HepG2 (cell line): ENCODE data around the gene SMC1B.

ENCODE experiments used
- ARNT ChIP-seq: fragments of 450-650 bp; IDR thresholded peaks from 2 replicates; pipeline ENCODE4 v1.6.1; 2017
- CEBPB ChIP-seq: IDR thresholded peaks from 2 replicates; pipeline ENCODE4 v1.6.1; 2011; ENCODE audit warnings: low read depth, low read length, improper control_type of control experiment, borderline replicate concordance
- IKZF1 ChIP-seq: fragments of 450-650 bp; IDR thresholded peaks from 2 replicates; pipeline ENCODE4 v1.7.1; 2016
- POLR2A ChIP-seq, 2 experiments: IDR thresholded peaks; 2 replicates each; pipeline ENCODE4 v1.6.1; 2011; ENCODE audit warnings: low read depth in 2 of 2, low read length in 2 of 2, mild to moderate bottlenecking in 1 of 2, moderate library complexity in 1 of 2; ENCODE audit not compliant: insufficient read depth in 1 of 2
- RXRA ChIP-seq: sonication (generic); formaldehyde crosslinking; IDR thresholded peaks from 2 replicates; pipeline ENCODE4 v1.5.1; 2020; ENCODE audit warnings: missing genetic modification reagents
- SP140L ChIP-seq: sonication (generic); formaldehyde crosslinking; IDR thresholded peaks from 2 replicates; pipeline ENCODE4 v1.4.0; 2020; ENCODE audit warnings: missing genetic modification reagents, borderline replicate concordance
- ZFP41 ChIP-seq: sonication (generic); formaldehyde crosslinking; IDR thresholded peaks from 2 replicates; pipeline ENCODE4 v1.4.0; 2020; ENCODE audit warnings: mild to moderate bottlenecking, missing genetic modification reagents, borderline replicate concordance
- ZNF329 ChIP-seq: sonication (generic); formaldehyde crosslinking; IDR thresholded peaks from 2 replicates; pipeline ENCODE4 v1.9.0; 2021; ENCODE audit warnings: low read depth, mild to moderate bottlenecking, missing genetic modification reagents
- TF ChIP-seq, protein P1 (sequence below): sonication (generic); formaldehyde crosslinking; IDR thresholded peaks from 2 replicates; pipeline ENCODE4 v1.4.0; 2020; ENCODE audit warnings: missing genetic modification reagents
- TF ChIP-seq, protein P2 (sequence below), 2 experiments: IDR thresholded peaks; 2 replicates each; pipeline ENCODE4 v1.6.1; 2011 to 2012; ENCODE audit warnings: low read length in 2 of 2, borderline replicate concordance in 1 of 2, low read depth in 1 of 2, mild to moderate bottlenecking in 1 of 2, moderate library complexity in 1 of 2
- TF ChIP-seq, protein P3 (sequence below): sonication (generic); formaldehyde crosslinking; IDR thresholded peaks from 2 replicates; pipeline ENCODE4 v1.5.0; 2020; ENCODE audit warnings: mild to moderate bottlenecking, missing genetic modification reagents, moderate library complexity
- TF ChIP-seq, protein P4 (sequence below): sonication (generic); formaldehyde crosslinking; IDR thresholded peaks from 2 replicates; pipeline ENCODE4 v1.4.0; 2020; ENCODE audit warnings: low read depth, mild to moderate bottlenecking, missing genetic modification reagents
- TF ChIP-seq, protein P5 (sequence below): sonication (generic); formaldehyde crosslinking; IDR thresholded peaks from 2 replicates; pipeline ENCODE4 v1.5.0; 2020; ENCODE audit warnings: missing genetic modification reagents

DNA sequence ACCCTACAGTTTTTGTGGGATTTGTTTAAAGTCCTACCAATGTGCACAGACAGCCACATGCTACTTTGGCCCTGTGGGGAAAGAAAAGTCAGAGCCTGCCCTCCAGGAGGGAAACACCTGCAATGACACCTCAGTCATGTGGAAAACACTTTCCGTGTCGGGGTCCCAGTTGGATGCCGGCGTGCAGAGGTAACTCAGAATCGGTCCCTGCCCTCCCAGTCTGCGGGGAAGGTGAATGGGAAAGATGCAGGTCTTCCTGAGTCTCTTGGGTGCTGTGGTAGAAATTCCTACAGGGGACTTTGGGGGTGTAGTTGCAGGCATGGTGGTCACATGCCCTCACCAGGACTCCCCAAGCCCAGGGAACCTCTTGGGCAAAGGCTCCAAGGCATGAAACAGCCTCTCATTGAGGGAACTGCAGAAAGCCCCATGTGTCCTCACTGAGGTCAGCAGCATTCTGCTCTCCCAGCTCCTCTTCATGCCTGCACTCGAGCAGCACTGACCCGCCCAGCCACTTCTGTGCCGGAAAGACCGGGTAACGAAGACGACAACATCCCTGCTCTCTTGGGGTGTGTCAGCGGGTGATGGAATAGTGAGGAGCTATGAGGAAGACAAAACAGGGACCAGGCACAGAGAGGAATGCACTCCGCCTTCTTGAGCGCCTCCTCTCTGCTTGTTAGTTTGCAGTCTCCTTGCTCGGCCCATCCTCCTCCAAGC lies 4.8 kb upstream of the SMC1B start:
- TF ChIP-seq POLR2A (IDR thresholded peaks at IDR 0.05; ENCODE audit: insufficient read depth in 1 of 2, low read depth in 2 of 2, low read length in 2 of 2) (no peak), ZFP41 (CRISPR knock-in tag) (no peak), ARNT (no peak), IKZF1 (no peak), SP140L (CRISPR knock-in tag) (no peak), ZNF329 (CRISPR knock-in tag) (no peak), RXRA (CRISPR knock-in tag) (no peak), CEBPB (no peak)
- TF ChIP-seq, protein P1, sequence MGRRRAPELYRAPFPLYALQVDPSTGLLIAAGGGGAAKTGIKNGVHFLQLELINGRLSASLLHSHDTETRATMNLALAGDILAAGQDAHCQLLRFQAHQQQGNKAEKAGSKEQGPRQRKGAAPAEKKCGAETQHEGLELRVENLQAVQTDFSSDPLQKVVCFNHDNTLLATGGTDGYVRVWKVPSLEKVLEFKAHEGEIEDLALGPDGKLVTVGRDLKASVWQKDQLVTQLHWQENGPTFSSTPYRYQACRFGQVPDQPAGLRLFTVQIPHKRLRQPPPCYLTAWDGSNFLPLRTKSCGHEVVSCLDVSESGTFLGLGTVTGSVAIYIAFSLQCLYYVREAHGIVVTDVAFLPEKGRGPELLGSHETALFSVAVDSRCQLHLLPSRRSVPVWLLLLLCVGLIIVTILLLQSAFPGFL (CRISPR knock-in tag) = no peak
- TF ChIP-seq, protein P2, sequence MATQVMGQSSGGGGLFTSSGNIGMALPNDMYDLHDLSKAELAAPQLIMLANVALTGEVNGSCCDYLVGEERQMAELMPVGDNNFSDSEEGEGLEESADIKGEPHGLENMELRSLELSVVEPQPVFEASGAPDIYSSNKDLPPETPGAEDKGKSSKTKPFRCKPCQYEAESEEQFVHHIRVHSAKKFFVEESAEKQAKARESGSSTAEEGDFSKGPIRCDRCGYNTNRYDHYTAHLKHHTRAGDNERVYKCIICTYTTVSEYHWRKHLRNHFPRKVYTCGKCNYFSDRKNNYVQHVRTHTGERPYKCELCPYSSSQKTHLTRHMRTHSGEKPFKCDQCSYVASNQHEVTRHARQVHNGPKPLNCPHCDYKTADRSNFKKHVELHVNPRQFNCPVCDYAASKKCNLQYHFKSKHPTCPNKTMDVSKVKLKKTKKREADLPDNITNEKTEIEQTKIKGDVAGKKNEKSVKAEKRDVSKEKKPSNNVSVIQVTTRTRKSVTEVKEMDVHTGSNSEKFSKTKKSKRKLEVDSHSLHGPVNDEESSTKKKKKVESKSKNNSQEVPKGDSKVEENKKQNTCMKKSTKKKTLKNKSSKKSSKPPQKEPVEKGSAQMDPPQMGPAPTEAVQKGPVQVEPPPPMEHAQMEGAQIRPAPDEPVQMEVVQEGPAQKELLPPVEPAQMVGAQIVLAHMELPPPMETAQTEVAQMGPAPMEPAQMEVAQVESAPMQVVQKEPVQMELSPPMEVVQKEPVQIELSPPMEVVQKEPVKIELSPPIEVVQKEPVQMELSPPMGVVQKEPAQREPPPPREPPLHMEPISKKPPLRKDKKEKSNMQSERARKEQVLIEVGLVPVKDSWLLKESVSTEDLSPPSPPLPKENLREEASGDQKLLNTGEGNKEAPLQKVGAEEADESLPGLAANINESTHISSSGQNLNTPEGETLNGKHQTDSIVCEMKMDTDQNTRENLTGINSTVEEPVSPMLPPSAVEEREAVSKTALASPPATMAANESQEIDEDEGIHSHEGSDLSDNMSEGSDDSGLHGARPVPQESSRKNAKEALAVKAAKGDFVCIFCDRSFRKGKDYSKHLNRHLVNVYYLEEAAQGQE (IDR thresholded peaks at IDR 0.05; ENCODE audit: borderline replicate concordance in 1 of 2, low read depth in 1 of 2, low read length in 2 of 2) = no peak
- TF ChIP-seq, protein P3, sequence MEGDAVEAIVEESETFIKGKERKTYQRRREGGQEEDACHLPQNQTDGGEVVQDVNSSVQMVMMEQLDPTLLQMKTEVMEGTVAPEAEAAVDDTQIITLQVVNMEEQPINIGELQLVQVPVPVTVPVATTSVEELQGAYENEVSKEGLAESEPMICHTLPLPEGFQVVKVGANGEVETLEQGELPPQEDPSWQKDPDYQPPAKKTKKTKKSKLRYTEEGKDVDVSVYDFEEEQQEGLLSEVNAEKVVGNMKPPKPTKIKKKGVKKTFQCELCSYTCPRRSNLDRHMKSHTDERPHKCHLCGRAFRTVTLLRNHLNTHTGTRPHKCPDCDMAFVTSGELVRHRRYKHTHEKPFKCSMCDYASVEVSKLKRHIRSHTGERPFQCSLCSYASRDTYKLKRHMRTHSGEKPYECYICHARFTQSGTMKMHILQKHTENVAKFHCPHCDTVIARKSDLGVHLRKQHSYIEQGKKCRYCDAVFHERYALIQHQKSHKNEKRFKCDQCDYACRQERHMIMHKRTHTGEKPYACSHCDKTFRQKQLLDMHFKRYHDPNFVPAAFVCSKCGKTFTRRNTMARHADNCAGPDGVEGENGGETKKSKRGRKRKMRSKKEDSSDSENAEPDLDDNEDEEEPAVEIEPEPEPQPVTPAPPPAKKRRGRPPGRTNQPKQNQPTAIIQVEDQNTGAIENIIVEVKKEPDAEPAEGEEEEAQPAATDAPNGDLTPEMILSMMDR (CRISPR knock-in tag) = no peak
- TF ChIP-seq, protein P4, sequence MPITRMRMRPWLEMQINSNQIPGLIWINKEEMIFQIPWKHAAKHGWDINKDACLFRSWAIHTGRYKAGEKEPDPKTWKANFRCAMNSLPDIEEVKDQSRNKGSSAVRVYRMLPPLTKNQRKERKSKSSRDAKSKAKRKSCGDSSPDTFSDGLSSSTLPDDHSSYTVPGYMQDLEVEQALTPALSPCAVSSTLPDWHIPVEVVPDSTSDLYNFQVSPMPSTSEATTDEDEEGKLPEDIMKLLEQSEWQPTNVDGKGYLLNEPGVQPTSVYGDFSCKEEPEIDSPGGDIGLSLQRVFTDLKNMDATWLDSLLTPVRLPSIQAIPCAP (CRISPR knock-in tag) = no peak
- TF ChIP-seq, protein P5, sequence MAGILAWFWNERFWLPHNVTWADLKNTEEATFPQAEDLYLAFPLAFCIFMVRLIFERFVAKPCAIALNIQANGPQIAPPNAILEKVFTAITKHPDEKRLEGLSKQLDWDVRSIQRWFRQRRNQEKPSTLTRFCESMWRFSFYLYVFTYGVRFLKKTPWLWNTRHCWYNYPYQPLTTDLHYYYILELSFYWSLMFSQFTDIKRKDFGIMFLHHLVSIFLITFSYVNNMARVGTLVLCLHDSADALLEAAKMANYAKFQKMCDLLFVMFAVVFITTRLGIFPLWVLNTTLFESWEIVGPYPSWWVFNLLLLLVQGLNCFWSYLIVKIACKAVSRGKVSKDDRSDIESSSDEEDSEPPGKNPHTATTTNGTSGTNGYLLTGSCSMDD (CRISPR knock-in tag) = no peak
